Measurements from ENCODE around the gene SFTA2.
"Not testable (repeated sequence)": the region's sequence is repeated elsewhere in the genome, so short reads cannot be mapped to it uniquely, and the experiment has no call there.

- TF ChIP-seq, protein P1, sequence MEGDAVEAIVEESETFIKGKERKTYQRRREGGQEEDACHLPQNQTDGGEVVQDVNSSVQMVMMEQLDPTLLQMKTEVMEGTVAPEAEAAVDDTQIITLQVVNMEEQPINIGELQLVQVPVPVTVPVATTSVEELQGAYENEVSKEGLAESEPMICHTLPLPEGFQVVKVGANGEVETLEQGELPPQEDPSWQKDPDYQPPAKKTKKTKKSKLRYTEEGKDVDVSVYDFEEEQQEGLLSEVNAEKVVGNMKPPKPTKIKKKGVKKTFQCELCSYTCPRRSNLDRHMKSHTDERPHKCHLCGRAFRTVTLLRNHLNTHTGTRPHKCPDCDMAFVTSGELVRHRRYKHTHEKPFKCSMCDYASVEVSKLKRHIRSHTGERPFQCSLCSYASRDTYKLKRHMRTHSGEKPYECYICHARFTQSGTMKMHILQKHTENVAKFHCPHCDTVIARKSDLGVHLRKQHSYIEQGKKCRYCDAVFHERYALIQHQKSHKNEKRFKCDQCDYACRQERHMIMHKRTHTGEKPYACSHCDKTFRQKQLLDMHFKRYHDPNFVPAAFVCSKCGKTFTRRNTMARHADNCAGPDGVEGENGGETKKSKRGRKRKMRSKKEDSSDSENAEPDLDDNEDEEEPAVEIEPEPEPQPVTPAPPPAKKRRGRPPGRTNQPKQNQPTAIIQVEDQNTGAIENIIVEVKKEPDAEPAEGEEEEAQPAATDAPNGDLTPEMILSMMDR (IDR thresholded peaks at IDR 0.05 in 4 of 5, conservative IDR thresholded peaks at IDR 0.05 in 1 of 5) = not testable (repeated sequence)
- TF ChIP-seq POLR2A (IDR thresholded peaks at IDR 0.05) = not testable (repeated sequence)
These were observed 24.6 kb downstream of the SFTA2 start for GRCh38 chr6:30907290-30907757.

All from gastrocnemius medialis (tissue), 4 donors.